Heart right ventricle (tissue), 16 donors: ENCODE results near the gene SMIM1. TPM values are rescaled to one million over a fixed set of nuclear protein-coding genes. Genes with fewer than 3 reads are reported as not detected.
A peak's percentile ranks its signal among the peaks of the same experiment; 100 is the strongest.

ENCODE experiments used
- ATAC-seq, 8 donors: fragments of 200-7000 bp; cut with Tn5 transposase; one replicate each; pipeline ENCODE4 v1.9.1; 2020; ENCODE audit warnings: mild to moderate bottlenecking in 8 of 8, moderate library complexity in 8 of 8, moderate number of reproducible peaks in 1 of 8
- DNase-seq, 2 donors: peaks; one replicate each; pipeline ENCODE4 v3.0.0-alpha.2; 2020
- H3K27ac ChIP-seq, 10 donors: fragments of 200-600 bp; sonication (generic) in 2 of 10; one replicate each; pipeline versions ENCODE4 v1.5.0 to v1.8.0; 2020 to 2022; ENCODE audit warnings: mild to moderate bottlenecking in 3 of 10
- H3K27me3 ChIP-seq, 7 donors: fragments of 200-600 bp; one replicate each; pipeline ENCODE4 v1.8.0; 2021 to 2022; ENCODE audit warnings: mild to moderate bottlenecking in 2 of 7
- H3K36me3 ChIP-seq, 9 donors: fragments of 200-600 bp; sonication (generic) in 1 of 9; one replicate each; pipeline versions ENCODE4 v1.5.0 to v1.8.0; 2020 to 2022; ENCODE audit warnings: mild to moderate bottlenecking in 2 of 9
- H3K4me1 ChIP-seq, 9 donors: fragments of 200-600 bp; sonication (generic) in 1 of 9; one replicate each; pipeline versions ENCODE4 v1.5.0 to v1.8.0; 2020 to 2022; ENCODE audit warnings: mild to moderate bottlenecking in 4 of 9
- H3K4me3 ChIP-seq, 10 donors: fragments of 200-600 bp; sonication (generic) in 2 of 10; one replicate each; pipeline versions ENCODE4 v1.5.0 to v1.8.0; 2020 to 2022; ENCODE audit warnings: mild to moderate bottlenecking in 7 of 10, moderate library complexity in 2 of 10
- H3K9me3 ChIP-seq, 11 donors: fragments of 200-600 bp in 10 of 11; sonication (generic) in 2 of 11; one replicate each; pipeline versions ENCODE4 v1.5.0 to v1.8.0; 2013 to 2022; ENCODE audit warnings: mild to moderate bottlenecking in 2 of 11, control low read depth in 1 of 11, moderate library complexity in 1 of 11
- WGBS, 2 donors: extraction: QIAGEN DNeasy Blood & Tissue Kit; methylation state at CpG; one replicate each; pipeline ENCODE4 v1.1.7; 2013; ENCODE audit warnings: inconsistent platforms in 1 of 2; 5-methylcytosine and 5-hydroxymethylcytosine counted together
- intact Hi-C, 10 donors: fragments of 100-400 bp; cut with DNase I; formaldehyde crosslinking; loops; one replicate each; pipeline versions ENCODE4 v1.11.1 to v1.14.2; 2022
- polyA plus RNA-seq, 2 donors: library from polyadenylated mRNA; stranded (reverse); fragments of 200-250 nt; gene quantifications; one replicate each; pipeline ENCODE4 v1.2.3, GENCODE V29; 2013
- total RNA-seq, 10 donors: library from RNA; stranded (reverse); fragmentation: NEBNext Ultra II Directional in 3 of 10; extraction: Animal tissue kit (Norgen Biotek cat#: 25700) in 3 of 10; gene quantifications; one replicate each; pipeline versions ENCODE4 v1.2.1 to v1.2.4, GENCODE V29; 2021 to 2023
- TF ChIP-seq, protein P1 (sequence below), 9 donors: fragments of 200-600 bp; sonication (generic) in 2 of 9; IDR thresholded peaks; one replicate each; pipeline versions ENCODE4 v1.5.0 to v1.8.0; 2021 to 2022; ENCODE audit warnings: antibody characterized with exemption in 9 of 9, mild to moderate bottlenecking in 5 of 9, moderate library complexity in 1 of 9
- donor health status: Arrhythmogenic right ventricular cardiomyopathy.
- donor health status: ischemic (EF 13 %, LVEDD 7.1; RV severe dilation, severe dysfunction).
- donor health status: healthy with polysubstance abuse.
- donor health status: DM: no; HTN: yes; CAD: no.
- donor health status: DM: no; HTN: no; CAD: no.
- donor health status: ischemic (EF 25% LVEDD 6.9; RV normal size, moderate dysfunction).
- donor health status: ischemic (EF 25% LVEDD 5.7; RV mildly dilated, moderate dysfunction).
- donor health status: healthy.
- donor health status: DM: yes; HTN: yes; CAD: no.
- donor health status: Ischemic cardiomyopathy.
- donor health status: ischemic (EF 35%, LVEDD 5.7; RV mildly dilated, moderate dysfunction).
- donor health status: nonischemic (EF 11% LVEDD 7.7; RV severe dilation, severe dysfunction).
- donor health status: DM: yes; HTN: yes; CAD: no.
- donor health status: PGD.
- donor health status: ischemic (EF 29% LVEDD 5.4; RV normal size, mild dysfunction).
- donor health status: nonischemic (EF 23%, LVEDD 6.1; RV moderate dilation, normal function).

Gene SMIM1
- total and polyA plus RNA-seq, 12 donors = 4.0 to 33.9 (median 9.7) TPM

DNA sequence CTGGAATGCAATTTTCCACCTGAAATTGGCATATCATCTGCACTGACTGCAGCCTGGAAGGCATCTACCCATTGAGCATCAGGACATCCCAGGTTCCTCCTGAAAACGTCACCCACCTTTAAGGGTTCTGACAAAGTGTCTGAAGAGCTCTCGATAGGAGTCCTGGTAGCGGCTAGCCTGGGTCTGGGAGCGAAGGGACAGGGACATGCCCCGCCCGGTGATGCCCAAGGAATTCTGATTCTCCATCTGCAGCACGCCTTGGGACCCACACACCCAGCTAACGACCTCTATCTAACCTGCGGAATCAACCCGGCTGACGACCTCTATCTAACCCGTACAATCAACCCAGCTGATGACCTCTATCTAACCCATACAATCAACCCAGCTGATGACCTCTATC, 33.6 kb upstream of the SMIM1 start:
- WGBS, 2 donors = 92 to 94% methylated on average over 12 of the region's 12 CpGs
- H3K4me1 ChIP-seq = peaks cover 0 to 13% (median 0%) of the 10 kb centered on the region in 9 donors
- H3K4me3 ChIP-seq = no peak overlapping the region
- no peaks in the 10 kb centered on the region for H3K9me3 ChIP-seq
- TF ChIP-seq, protein P1, sequence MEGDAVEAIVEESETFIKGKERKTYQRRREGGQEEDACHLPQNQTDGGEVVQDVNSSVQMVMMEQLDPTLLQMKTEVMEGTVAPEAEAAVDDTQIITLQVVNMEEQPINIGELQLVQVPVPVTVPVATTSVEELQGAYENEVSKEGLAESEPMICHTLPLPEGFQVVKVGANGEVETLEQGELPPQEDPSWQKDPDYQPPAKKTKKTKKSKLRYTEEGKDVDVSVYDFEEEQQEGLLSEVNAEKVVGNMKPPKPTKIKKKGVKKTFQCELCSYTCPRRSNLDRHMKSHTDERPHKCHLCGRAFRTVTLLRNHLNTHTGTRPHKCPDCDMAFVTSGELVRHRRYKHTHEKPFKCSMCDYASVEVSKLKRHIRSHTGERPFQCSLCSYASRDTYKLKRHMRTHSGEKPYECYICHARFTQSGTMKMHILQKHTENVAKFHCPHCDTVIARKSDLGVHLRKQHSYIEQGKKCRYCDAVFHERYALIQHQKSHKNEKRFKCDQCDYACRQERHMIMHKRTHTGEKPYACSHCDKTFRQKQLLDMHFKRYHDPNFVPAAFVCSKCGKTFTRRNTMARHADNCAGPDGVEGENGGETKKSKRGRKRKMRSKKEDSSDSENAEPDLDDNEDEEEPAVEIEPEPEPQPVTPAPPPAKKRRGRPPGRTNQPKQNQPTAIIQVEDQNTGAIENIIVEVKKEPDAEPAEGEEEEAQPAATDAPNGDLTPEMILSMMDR (IDR thresholded peaks at IDR 0.05) = no peak
- DNase-seq (no peak), ATAC-seq (no peak)
- intact Hi-C loops = no loop called here
- peaks cover 0 to 85% (median 20%) of the 10 kb centered on the region in 9 donors for H3K36me3 ChIP-seq
- H3K27ac ChIP-seq = no peak overlapping the region
- no peaks in the 10 kb centered on the region for H3K27me3 ChIP-seq

DNA sequence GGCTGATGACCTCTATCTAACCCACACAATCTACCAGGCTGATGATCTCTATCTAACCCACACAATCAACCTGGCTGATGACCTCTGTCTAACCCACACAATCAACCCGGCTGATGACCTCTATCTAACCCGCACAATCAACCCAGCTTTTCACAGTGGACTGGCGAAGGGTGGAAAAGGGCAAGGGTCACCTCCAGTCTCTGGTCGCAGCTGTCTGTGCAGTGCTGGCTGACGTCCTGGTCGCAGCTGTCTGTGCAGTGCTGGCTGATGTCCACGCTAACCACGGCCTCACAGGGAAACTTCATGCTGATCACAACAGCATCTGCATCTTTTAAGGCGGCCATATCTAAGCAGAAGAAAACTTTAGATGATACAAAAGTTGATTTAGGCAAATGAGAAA, 32.5 kb upstream of the SMIM1 start:
- Histone ChIP-seq H3K9me3 (no peaks in the 10 kb centered on the region), H3K27ac (no peak overlapping the region), H3K4me3 (no peak overlapping the region), H3K27me3 (no peaks in the 10 kb centered on the region), H3K36me3 (peaks cover 0 to 83% (median 20%) of the 10 kb centered on the region in 9 donors), H3K4me1 (peaks cover 0 to 19% (median 3%) of the 10 kb centered on the region in 9 donors)
- ATAC-seq (peak in 1 of 8 donors; percentile 36), DNase-seq (peak in 1 of 2 donors; percentile 48)
- intact Hi-C loops = no loop called here
- 74 to 86% methylated on average over 9 of the region's 9 CpGs for WGBS, 2 donors
- TF ChIP-seq, protein P1 (IDR thresholded peaks at IDR 0.05) = no peak

DNA sequence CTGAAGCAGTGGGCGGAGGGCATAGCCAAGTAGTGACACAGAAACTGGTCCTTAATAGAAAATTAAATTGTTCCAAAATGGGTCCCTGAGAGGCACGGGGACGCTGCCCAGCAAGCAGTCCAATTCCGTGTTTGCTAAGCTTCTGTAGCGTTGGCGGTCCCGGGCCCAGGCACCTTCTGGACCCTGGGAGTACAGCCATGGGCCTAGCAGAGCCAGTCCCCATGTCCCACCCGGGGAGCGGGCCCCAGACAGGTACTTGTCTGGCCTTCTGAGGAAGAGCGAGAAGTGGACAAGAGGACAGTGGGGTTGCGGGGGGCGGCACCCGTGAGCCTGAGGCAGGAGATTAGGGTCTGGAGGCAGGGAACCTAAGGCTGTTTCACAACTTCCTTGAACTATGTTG, 31.8 kb upstream of the SMIM1 start:
- ATAC-seq = no peak
- no peak for DNase-seq

DNA sequence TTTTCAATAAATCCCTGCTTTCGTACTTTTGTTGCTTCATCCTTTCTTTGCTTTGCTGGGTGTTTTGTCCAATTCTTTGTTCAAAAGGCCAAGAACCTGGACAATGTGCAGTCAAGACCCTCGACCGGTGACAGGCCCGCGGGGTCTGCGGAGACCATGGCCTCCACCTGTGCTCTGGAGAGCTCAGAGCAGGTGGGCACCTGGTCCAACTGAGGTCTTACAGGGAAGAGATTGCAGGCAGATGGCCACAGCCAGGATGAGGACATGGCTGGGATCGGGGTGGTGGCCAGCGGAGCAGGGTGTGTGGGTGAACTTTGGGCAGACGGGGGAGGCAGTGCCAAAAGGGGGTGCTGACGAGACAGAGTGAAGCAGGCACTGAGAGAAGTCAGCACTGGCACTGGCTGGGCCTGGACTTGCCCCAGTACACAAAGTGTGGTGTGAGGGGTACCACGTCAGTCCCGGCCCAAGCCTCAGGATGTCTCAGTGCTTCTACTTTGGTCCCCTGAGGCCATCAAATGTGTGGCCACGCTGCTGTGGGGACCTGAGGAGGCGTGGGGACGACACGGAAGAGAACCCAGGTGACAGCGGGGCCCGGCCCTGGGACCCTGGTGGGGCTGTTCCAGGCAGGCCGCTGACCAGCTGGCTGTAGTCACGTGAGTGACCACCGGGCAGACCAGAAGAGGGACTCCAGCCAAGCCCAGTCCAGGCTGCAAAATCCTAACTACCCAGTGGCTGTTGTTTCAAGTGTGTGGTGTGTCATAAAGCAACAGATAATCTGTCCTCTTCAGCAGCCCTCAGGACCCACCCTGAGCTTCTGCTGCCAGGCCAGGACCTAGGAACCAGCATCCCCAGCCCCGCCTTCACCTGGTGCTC, 30.7 kb upstream of the SMIM1 start:
- intact Hi-C loops = no loop called here
- TF ChIP-seq, protein P1 (IDR thresholded peaks at IDR 0.05) = no peak
- H3K27me3 ChIP-seq = no peaks in the 10 kb centered on the region
- H3K4me3 ChIP-seq = no peak overlapping the region
- H3K9me3 ChIP-seq = no peaks in the 10 kb centered on the region
- ATAC-seq (no peak), DNase-seq (no peak)
- 94 to 95% methylated on average over 22 of the region's 22 CpGs for WGBS, 2 donors
- peaks cover 0 to 67% (median 20%) of the 10 kb centered on the region in 9 donors for H3K36me3 ChIP-seq
- no peak overlapping the region for H3K27ac ChIP-seq
- H3K4me1 ChIP-seq = peaks cover 3 to 28% (median 16%) of the 10 kb centered on the region in 9 donors

More for the DNA sequence above, 31.8 kb upstream of the SMIM1 start:
- intact Hi-C loops = no loop called here
- H3K27me3 ChIP-seq = no peaks in the 10 kb centered on the region
- peaks cover 0 to 77% (median 20%) of the 10 kb centered on the region in 9 donors for H3K36me3 ChIP-seq
- no peaks in the 10 kb centered on the region for H3K9me3 ChIP-seq
- no peak overlapping the region for H3K27ac ChIP-seq
- 95% methylated on average over 13 of the region's 13 CpGs for WGBS, 2 donors
- no peak overlapping the region for H3K4me3 ChIP-seq
- peaks cover 0 to 19% (median 7%) of the 10 kb centered on the region in 9 donors for H3K4me1 ChIP-seq
- TF ChIP-seq, protein P1 (IDR thresholded peaks at IDR 0.05) = no peak
